Kasumi-1 (cell line): ENCODE data around the gene FAM174B.

Experiments used
- DNase-seq, 2 experiments: peaks; one replicate each; lab custom pipeline; 2025; lab: John Stamatoyannopoulos, UW

The FAM174B gene

GRCh38 chr15:92599394-92599970, 56.1 kb downstream of the FAM174B start:
- DNase-seq: no peak

- DNase-seq: no peak
Measured at GRCh38 chr15:92597548-92597947, 58.0 kb downstream of the FAM174B start.

- no peak for DNase-seq
Measured at GRCh38 chr15:92596623-92597022, 59.0 kb downstream of the FAM174B start.

- DNase-seq: no peak
Measured at GRCh38 chr15:92595506-92596381, 59.8 kb downstream of the FAM174B start.

GRCh38 chr15:92591275-92591674, 64.3 kb downstream of the FAM174B start:
- DNase-seq: no peak

- no peak for DNase-seq
Measured at GRCh38 chr15:92586966-92587365, 68.6 kb downstream of the FAM174B start.

GRCh38 chr15:92586383-92586942, 69.1 kb downstream of the FAM174B start:
- no peak for DNase-seq

- DNase-seq: no peak
Measured at GRCh38 chr15:92584105-92584504, 71.5 kb downstream of the FAM174B start.

- no peak for DNase-seq
Measured at GRCh38 chr15:92583096-92584034, 72.2 kb downstream of the FAM174B start.

GRCh38 chr15:92582206-92582605, 73.4 kb downstream of the FAM174B start:
- DNase-seq: no peak

GRCh38 chr15:92580933-92581445, 74.6 kb downstream of the FAM174B start:
- no peak for DNase-seq

- no peak for DNase-seq
Measured at GRCh38 chr15:92580521-92580920, 75.1 kb downstream of the FAM174B start.

- DNase-seq: no peak
Measured at GRCh38 chr15:92579931-92580470, 75.6 kb downstream of the FAM174B start.

- no peak for DNase-seq
Measured at GRCh38 chr15:92579486-92579885, 76.1 kb downstream of the FAM174B start.

GRCh38 chr15:92578096-92578835, 77.3 kb downstream of the FAM174B start:
- no peak for DNase-seq

- DNase-seq: no peak
Measured at GRCh38 chr15:92576597-92577200, 78.9 kb downstream of the FAM174B start.

GRCh38 chr15:92574566-92574965, 81.0 kb downstream of the FAM174B start:
- DNase-seq: no peak

GRCh38 chr15:92574161-92574560, 81.4 kb downstream of the FAM174B start:
- no peak for DNase-seq

GRCh38 chr15:92571824-92572223, 83.8 kb downstream of the FAM174B start:
- no peak for DNase-seq

GRCh38 chr15:92570391-92570790, 85.2 kb downstream of the FAM174B start:
- DNase-seq: no peak
